OCI-LY7 (cell line): ENCODE measurements around the gene PPID.

ENCODE experiments used
- EZH2phosphoT487 ChIP-seq: fragments of 200-600 bp; sonication (generic); IDR thresholded peaks from 2 replicates; pipeline ENCODE4 v1.6.1; 2018; ENCODE audit warnings: low read depth, borderline replicate concordance, mild to moderate bottlenecking, mixed run types, antibody characterized with exemption, low read length, moderate library complexity, mixed read lengths
- TF ChIP-seq, protein P1 (sequence below): fragments of 200-600 bp; sonication (generic); conservative IDR thresholded peaks from 2 replicates; pipeline ENCODE4 v1.5.1; 2014; ENCODE audit warnings: mild to moderate bottlenecking, antibody characterized with exemption, low read length, moderate library complexity, mixed read lengths

- TF ChIP-seq, protein P1, sequence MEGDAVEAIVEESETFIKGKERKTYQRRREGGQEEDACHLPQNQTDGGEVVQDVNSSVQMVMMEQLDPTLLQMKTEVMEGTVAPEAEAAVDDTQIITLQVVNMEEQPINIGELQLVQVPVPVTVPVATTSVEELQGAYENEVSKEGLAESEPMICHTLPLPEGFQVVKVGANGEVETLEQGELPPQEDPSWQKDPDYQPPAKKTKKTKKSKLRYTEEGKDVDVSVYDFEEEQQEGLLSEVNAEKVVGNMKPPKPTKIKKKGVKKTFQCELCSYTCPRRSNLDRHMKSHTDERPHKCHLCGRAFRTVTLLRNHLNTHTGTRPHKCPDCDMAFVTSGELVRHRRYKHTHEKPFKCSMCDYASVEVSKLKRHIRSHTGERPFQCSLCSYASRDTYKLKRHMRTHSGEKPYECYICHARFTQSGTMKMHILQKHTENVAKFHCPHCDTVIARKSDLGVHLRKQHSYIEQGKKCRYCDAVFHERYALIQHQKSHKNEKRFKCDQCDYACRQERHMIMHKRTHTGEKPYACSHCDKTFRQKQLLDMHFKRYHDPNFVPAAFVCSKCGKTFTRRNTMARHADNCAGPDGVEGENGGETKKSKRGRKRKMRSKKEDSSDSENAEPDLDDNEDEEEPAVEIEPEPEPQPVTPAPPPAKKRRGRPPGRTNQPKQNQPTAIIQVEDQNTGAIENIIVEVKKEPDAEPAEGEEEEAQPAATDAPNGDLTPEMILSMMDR, result no peak
- TF ChIP-seq EZH2phosphoT487, result no peak
Measured at GRCh38 chr4:158704274-158704673, 18.9 kb downstream of the PPID start.
